Measurements from ENCODE around the gene KBTBD8. TPM values are rescaled to one million over a fixed set of nuclear protein-coding genes. Genes with fewer than 3 reads are reported as not detected.

The KBTBD8 gene
- total and polyA plus RNA-seq, 2 of the 8 experiments (the other 6 are each of a cell fraction or from before 2014, with no cell fraction given): 3.2 to 23.9 TPM

DNA sequence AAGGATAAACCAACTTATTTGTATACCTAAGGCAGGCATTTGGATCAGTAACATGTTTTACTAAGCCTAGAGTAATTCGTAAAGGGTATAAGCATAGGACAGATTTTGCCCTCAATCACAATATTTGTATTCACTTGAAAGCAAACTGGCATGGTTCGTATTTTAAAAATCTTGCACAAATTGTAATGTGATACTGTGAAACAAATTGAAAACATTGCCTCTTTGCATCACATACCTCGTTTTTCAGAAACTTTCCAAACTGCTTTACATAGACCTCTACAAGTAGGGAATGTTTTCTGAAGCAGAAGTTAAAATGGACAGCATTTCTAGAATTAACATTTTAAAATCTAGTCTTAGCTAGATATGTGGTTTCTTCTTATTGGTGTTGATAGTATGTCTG is 11.6 kb downstream of the KBTBD8 start:
- Histone ChIP-seq H3K4me1 (replicated peaks in 1 of 4; ENCODE audit: control insufficient read depth in 3 of 4, insufficient read depth in 4 of 4, low read length in 3 of 4) (peaks cover 0 to 9% (median 2%) of the 10 kb centered on the region in 4 experiments; a peak in 2 of 7 replicates), H4K8ac (ENCODE audit: extremely low read depth, insufficient read depth, low read length) (no peak overlapping the region), H2BK15ac (ENCODE audit: low read length) (no peak overlapping the region), H3K9ac (replicated peaks in 1 of 4; ENCODE audit: extremely low read depth in 1 of 4, low read depth in 3 of 4, low read length in 3 of 4) (no peak overlapping the region), H2BK12ac (ENCODE audit: low read depth, low read length) (no peak overlapping the region), H3K27ac (ENCODE audit: low read depth, low read length) (no peak overlapping the region), H2AFZ (ENCODE audit: low read length) (no peak overlapping the region), H3K4me2 (ENCODE audit: insufficient read depth in 1 of 2, low read depth in 2 of 2, low read length in 2 of 2) (no peak overlapping the region), H3K4ac (replicated peaks; ENCODE audit: insufficient read length, low read depth, low read length) (no peak overlapping the region), H3K18ac (ENCODE audit: extremely low read depth, low read length) (no peak overlapping the region), H3K79me1 (ENCODE audit: low read depth, low read length) (no peaks in the 10 kb centered on the region), H3K9me3 (ENCODE audit: insufficient read depth in 2 of 2, low read depth in 1 of 2, low read length in 1 of 2) (no peaks in the 10 kb centered on the region), H4K5ac (ENCODE audit: insufficient read length, low read depth, low read length) (no peak overlapping the region), H2BK20ac (ENCODE audit: low read length) (no peak overlapping the region), H2AK5ac (ENCODE audit: low read depth, low read length) (no peak overlapping the region), H3K4me3 (ENCODE audit: extremely low read depth in 1 of 4, insufficient read depth in 2 of 4, low read depth in 3 of 4, low read length in 4 of 4) (no peak overlapping the region), H3K36me3 (ENCODE audit: control insufficient read depth in 2 of 4, insufficient read depth in 4 of 4, low read length in 3 of 4) (peaks cover 0 to 18% (median 3%) of the 10 kb centered on the region in 4 experiments; a peak in 3 of 8 replicates), H4K91ac (replicated peaks; ENCODE audit: insufficient read length, low read length) (no peak overlapping the region), H2BK120ac (replicated peaks; ENCODE audit: low read depth, low read length) (no peak overlapping the region), H3K56ac (replicated peaks; ENCODE audit: insufficient read length, low read depth, low read length) (no peak overlapping the region), H3K27me3 (replicated peaks in 1 of 4; ENCODE audit: control insufficient read depth in 3 of 4, extremely low read depth in 1 of 4, insufficient read depth in 3 of 4, low read length in 3 of 4) (no peaks in the 10 kb centered on the region), H4K20me1 (replicated peaks in 1 of 2; ENCODE audit: control insufficient read depth in 1 of 2, insufficient read depth in 2 of 2, low read length in 2 of 2) (peaks cover 0 to 2% of the 10 kb centered on the region in 2 experiments), H3K14ac (ENCODE audit: insufficient read length) (no peak overlapping the region), H3K23me2 (ENCODE audit: low read depth, low read length) (no peaks in the 10 kb centered on the region), H3K23ac (ENCODE audit: insufficient read length) (no peak overlapping the region), H2BK5ac (ENCODE audit: low read depth, low read length) (no peak overlapping the region), H3K79me2 (ENCODE audit: control insufficient read depth in 1 of 2, insufficient read depth in 2 of 2, low read length in 2 of 2) (peaks cover 0 to 21% of the 10 kb centered on the region in 2 experiments; a peak in 2 of 4 replicates)
- no peak for TF ChIP-seq FOSL1 (IDR thresholded peaks at IDR 0.05; ENCODE audit: insufficient read depth, low read depth, low read length)
- TF ChIP-seq, protein P1, sequence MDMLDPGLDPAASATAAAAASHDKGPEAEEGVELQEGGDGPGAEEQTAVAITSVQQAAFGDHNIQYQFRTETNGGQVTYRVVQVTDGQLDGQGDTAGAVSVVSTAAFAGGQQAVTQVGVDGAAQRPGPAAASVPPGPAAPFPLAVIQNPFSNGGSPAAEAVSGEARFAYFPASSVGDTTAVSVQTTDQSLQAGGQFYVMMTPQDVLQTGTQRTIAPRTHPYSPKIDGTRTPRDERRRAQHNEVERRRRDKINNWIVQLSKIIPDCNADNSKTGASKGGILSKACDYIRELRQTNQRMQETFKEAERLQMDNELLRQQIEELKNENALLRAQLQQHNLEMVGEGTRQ (IDR thresholded peaks at IDR 0.05; ENCODE audit: low read length): no peak
- TF ChIP-seq GTF2F1 (IDR thresholded peaks at IDR 0.05; ENCODE audit: borderline replicate concordance, low read depth, low read length): no peak
- FAIRE-seq (peak; percentile 42), DNase-seq (ENCODE audit: low read depth in 1 of 2, low spot score in 2 of 2) (no peak)
- ChIA-PET CTCF (ENCODE audit: partially characterized antibody) (interaction anchor here (0.9 kb wide), 1 partner anchor 38 kb away, joined by 3 read pairs; no protein-coding TSS in a partner anchor), POLR2A (ENCODE audit: partially characterized antibody) (interaction anchor here (1.0 kb wide), 1 partner anchor 21 kb away, joined by 4 read pairs; no protein-coding TSS in a partner anchor)
- 88% methylated on average over 3 of the region's 3 CpGs; no CpG with 5 or more reads in 1 of the 2 experiments for whole genome bisulfite sequencing, 2 experiments (ENCODE audit: extremely low coverage in 1 of 2, insufficient coverage in 1 of 2, insufficient read length in 1 of 2, insufficient replicate concordance in 2 of 2, low coverage in 1 of 2, low lambda C conversion rate in 2 of 2, missing lambda C conversion rate in 1 of 2)
